ENCODE measurements around the gene TNFSF15. TPM values are rescaled to one million over a fixed set of nuclear protein-coding genes. Genes with fewer than 3 reads are reported as not detected.

The TNFSF15 gene
- total RNA-seq, 4 donors from 2014 or later, result not detected

DNA sequence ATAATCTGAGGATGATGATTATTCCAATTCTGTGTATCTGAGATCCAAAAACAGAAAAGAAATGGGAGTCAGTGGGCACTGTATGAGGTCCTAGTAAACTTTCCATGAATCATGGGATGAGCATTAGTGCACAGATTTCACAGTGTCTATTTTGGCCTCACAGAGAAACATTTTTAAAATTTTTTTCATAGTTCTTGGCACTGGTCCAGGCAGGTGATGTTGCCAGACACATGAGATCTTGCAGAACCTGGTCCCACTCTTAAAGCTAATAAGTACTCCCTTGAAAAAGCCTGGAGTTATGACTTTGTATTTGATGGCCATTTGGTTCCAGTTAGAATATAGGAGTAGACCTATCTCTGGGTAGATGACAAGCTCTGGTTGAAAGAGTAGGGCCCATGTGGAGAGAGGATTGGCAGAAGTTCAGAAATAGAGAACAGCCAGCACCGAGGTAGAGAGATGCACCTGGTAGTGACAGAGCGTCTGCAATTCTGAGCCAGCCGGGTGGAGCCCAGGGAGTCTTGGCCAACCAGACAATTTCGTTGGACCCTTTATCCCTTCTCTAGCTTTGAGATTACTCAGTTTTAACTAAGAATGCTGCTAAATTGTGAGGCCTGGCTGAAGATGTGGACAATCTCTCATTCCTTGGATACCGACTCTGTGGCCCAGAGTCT lies 6.3 kb upstream of the TNFSF15 start:
- no peak for ATAC-seq
- Histone ChIP-seq H3K27me3 (no peaks in the 10 kb centered on the region), H3K36me3 (no peaks in the 10 kb centered on the region), H3K27ac (no peak overlapping the region), H3K4me1 (peaks cover 0 to under 1% of the 10 kb centered on the region in 2 donors), H3K9me3 (no peaks in the 10 kb centered on the region), H3K4me3 (no peak overlapping the region)
- no peak for DNase-seq
- TF ChIP-seq CTCF (IDR thresholded peaks at IDR 0.05 in 4 of 5, conservative IDR thresholded peaks at IDR 0.05 in 1 of 5) (no peak), POLR2A (IDR thresholded peaks at IDR 0.05) (no peak)
- intact Hi-C loops (cut with DNase I; ENCODE audit: low total_unique reads), result no loop called here
- in situ Hi-C loops (cut with MboI; ENCODE audit: low sequenced_read_pairs in 4 of 4), result no loop called here

DNA sequence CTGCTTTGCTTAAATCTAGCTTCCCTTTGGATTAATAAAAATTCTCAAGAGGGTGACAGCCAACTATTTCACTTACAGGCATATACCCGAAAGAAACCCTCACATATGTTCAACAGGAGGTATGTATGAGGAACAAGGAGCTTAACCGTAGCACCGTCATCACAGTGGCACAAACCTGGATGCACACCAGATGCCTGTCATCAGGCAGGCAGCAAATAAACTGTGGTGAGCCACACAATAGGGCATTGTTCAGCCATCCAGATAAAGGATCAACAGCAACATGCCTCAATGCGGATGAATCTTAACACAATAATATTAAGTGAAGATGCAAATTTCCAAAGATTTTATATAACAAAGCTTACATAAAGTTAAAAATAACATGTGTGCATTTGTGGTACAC lies 5.5 kb upstream of the TNFSF15 start:
- H3K27ac ChIP-seq, result no peak overlapping the region
- H3K27me3 ChIP-seq, result no peaks in the 10 kb centered on the region
- ATAC-seq (no peak), DNase-seq (no peak)
- intact Hi-C loops (cut with DNase I; ENCODE audit: low total_unique reads), result no loop called here
- in situ Hi-C loops (cut with MboI; ENCODE audit: low sequenced_read_pairs in 4 of 4), result no loop called here
- H3K36me3 ChIP-seq, result no peaks in the 10 kb centered on the region
- no peak overlapping the region for H3K4me3 ChIP-seq
- H3K9me3 ChIP-seq, result no peaks in the 10 kb centered on the region
- TF ChIP-seq POLR2A (IDR thresholded peaks at IDR 0.05), result no peak
- TF ChIP-seq CTCF (IDR thresholded peaks at IDR 0.05 in 4 of 5, conservative IDR thresholded peaks at IDR 0.05 in 1 of 5), result no peak
- peaks cover 7 to 8% of the 10 kb centered on the region in 2 donors for H3K4me1 ChIP-seq

- DNase-seq (no peak), ATAC-seq (no peak)
- in situ Hi-C loops (cut with MboI; ENCODE audit: low sequenced_read_pairs in 4 of 4) (no loop called here), intact Hi-C loops (cut with DNase I; ENCODE audit: low total_unique reads) (no loop called here)
- peaks cover 14 to 15% of the 10 kb centered on the region in 2 donors for H3K4me1 ChIP-seq
- TF ChIP-seq POLR2A (IDR thresholded peaks at IDR 0.05) (no peak), CTCF (IDR thresholded peaks at IDR 0.05 in 4 of 5, conservative IDR thresholded peaks at IDR 0.05 in 1 of 5) (no peak)
- no peak overlapping the region for H3K4me3 ChIP-seq
- H3K36me3 ChIP-seq, result no peaks in the 10 kb centered on the region
- H3K9me3 ChIP-seq, result no peaks in the 10 kb centered on the region
- H3K27me3 ChIP-seq, result no peaks in the 10 kb centered on the region
- no peak overlapping the region for H3K27ac ChIP-seq
Measured at GRCh38 chr9:114810614-114811013, 4.8 kb upstream of the TNFSF15 start.

DNA sequence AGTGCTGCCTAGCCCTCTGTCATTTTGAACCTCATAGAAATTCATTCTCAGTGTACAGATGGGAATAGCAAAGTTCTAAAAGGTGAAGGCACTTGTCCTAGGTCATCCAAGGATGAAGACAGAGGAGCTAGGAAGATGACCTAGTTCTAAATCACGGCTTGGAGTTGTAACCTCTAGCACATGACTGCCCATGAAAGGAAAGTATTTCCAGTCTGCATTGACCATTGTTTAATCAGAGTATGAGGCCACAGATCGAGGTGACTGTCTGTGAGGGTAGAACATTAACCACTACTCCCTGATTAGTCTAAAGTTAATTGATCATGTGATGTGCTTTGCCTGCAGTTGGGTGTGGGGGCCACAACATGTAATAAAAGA lies 674 bp upstream of the TNFSF15 start:
- ATAC-seq (no peak), DNase-seq (no peak)
- H3K27ac ChIP-seq, result no peak overlapping the region
- TF ChIP-seq CTCF (IDR thresholded peaks at IDR 0.05 in 4 of 5, conservative IDR thresholded peaks at IDR 0.05 in 1 of 5), result no peak
- TF ChIP-seq POLR2A (IDR thresholded peaks at IDR 0.05), result no peak
- no peaks in the 10 kb centered on the region for H3K36me3 ChIP-seq
- in situ Hi-C loops (cut with MboI; ENCODE audit: low sequenced_read_pairs in 4 of 4) (loop anchor here in 1 of 4 donors (10.0 kb wide), 1 partner anchor 62 kb away; no protein-coding TSS in a partner anchor), intact Hi-C loops (cut with DNase I; ENCODE audit: low total_unique reads) (no loop called here)
- peaks cover 16 to 18% of the 10 kb centered on the region in 2 donors for H3K4me1 ChIP-seq
- no peaks in the 10 kb centered on the region for H3K9me3 ChIP-seq
- H3K4me3 ChIP-seq, result no peak overlapping the region
- H3K27me3 ChIP-seq, result no peaks in the 10 kb centered on the region

DNA sequence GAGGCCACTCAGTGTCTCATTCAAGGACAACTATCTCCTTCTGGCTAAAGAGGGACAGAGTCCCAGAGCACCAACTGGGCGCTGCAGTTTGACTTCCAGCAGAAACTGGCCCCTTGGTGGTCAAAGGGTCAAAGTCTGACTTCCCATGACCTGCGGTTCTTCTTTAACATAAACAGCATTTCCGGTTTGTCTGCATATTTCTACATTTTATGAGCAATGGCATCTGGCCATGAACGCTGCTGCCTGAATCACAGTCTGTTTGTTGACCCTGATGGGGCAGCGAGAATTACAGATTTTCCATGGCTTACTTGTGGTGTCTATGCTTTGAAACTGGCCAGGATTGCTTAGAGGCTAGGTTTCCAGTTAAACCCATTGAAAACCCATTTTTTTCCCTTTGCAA lies 1.3 kb downstream of the TNFSF15 start:
- TF ChIP-seq CTCF (IDR thresholded peaks at IDR 0.05 in 4 of 5, conservative IDR thresholded peaks at IDR 0.05 in 1 of 5) (no peak), POLR2A (IDR thresholded peaks at IDR 0.05) (no peak)
- H3K4me1 ChIP-seq, result peaks cover 16 to 18% of the 10 kb centered on the region in 2 donors
- H3K4me3 ChIP-seq, result no peak overlapping the region
- no peaks in the 10 kb centered on the region for H3K27me3 ChIP-seq
- ATAC-seq (no peak), DNase-seq (no peak)
- in situ Hi-C loops (cut with MboI; ENCODE audit: low sequenced_read_pairs in 4 of 4), result loop anchor here in 1 of 4 donors (10.0 kb wide), 1 partner anchor 60 kb away; no protein-coding TSS in a partner anchor
- H3K36me3 ChIP-seq, result no peaks in the 10 kb centered on the region
- H3K9me3 ChIP-seq, result no peaks in the 10 kb centered on the region
- H3K27ac ChIP-seq, result no peak overlapping the region
- intact Hi-C loops (cut with DNase I; ENCODE audit: low total_unique reads), result no loop called here
